HG03060 (cell line): Measurements from ENCODE around the gene CD7.

Experiments used
- ATAC-seq: cut with Tn5 transposase; IDR thresholded peaks from one replicate; pipeline ENCODE4 v1.9.1; 2021; ENCODE audit warnings: low read depth, moderate number of reproducible peaks; ENCODE audit not compliant: unreplicated experiment

CD7 gene

GRCh38 chr17:82267575-82268379 lies 49.6 kb downstream of the CD7 start:
- ATAC-seq: no peak

GRCh38 chr17:82266142-82266541 lies 51.3 kb downstream of the CD7 start:
- ATAC-seq: no peak
